IMR-90 (cell line): Measurements from ENCODE around the gene DYNC1LI2. TPM values are rescaled to one million over a fixed set of nuclear protein-coding genes. Genes with fewer than 3 reads are reported as not detected.

Experiments used
- ATAC-seq: fragments of 200-7000 bp; cut with Tn5 transposase; 2 replicates; pipeline ENCODE4 v1.9.1; 2020; ENCODE audit warnings: low read depth, mild to moderate bottlenecking, moderate library complexity
- BruUV-seq: library from RNA; stranded (reverse); fragments of 400-500 nt; replicated peaks from 2 replicates; lab custom pipeline; 2021; lab: Mats Ljungman, UMichigan
- CTCF ChIA-PET: fragments of 300-600 bp; formaldehyde crosslinking; extraction: SDS; loops from one replicate; lab custom pipeline; 2021; ENCODE audit warnings: antibody characterized with exemption; lab: Yijun Ruan, JAX
- POLR2A ChIA-PET: fragments of 300-600 bp; sonication (Branson Sonifier 250); formaldehyde crosslinking; loops from one replicate; lab custom pipeline; 2022; ENCODE audit warnings: antibody characterized with exemption; ENCODE audit not compliant: unreplicated experiment; lab: Charles Lee
- DNase-seq: peaks from one replicate; pipeline ENCODE4 v3.0.0; 2013
- H2AFZ ChIP-seq: replicated peaks from 2 replicates; pipeline ENCODE3; 2013; ENCODE audit warnings: low read length, mild to moderate bottlenecking; ENCODE audit not compliant: poor library complexity
- H2AK5ac ChIP-seq: 2 replicates; pipeline ENCODE4 v1.6.1; 2013; ENCODE audit warnings: low read depth, low read length, inconsistent platforms
- H2AK9ac ChIP-seq: replicated peaks from 2 replicates; pipeline ENCODE3; 2013; ENCODE audit warnings: mild to moderate bottlenecking, low read depth, low read length, moderate library complexity; ENCODE audit not compliant: poor library complexity
- H2BK120ac ChIP-seq: 2 replicates; pipeline ENCODE4 v1.6.1; 2013; ENCODE audit warnings: low read depth, low read length, inconsistent platforms
- H2BK15ac ChIP-seq: 3 replicates; pipeline ENCODE4 v1.6.1; 2013; ENCODE audit warnings: low read depth, low read length, inconsistent platforms
- H2BK20ac ChIP-seq: 2 replicates; pipeline ENCODE4 v1.6.1; 2013; ENCODE audit warnings: low read depth, mild to moderate bottlenecking, inconsistent platforms, low read length, moderate library complexity
- H2BK5ac ChIP-seq: 2 replicates; pipeline ENCODE4 v1.6.1; 2013; ENCODE audit warnings: mild to moderate bottlenecking, low read depth, low read length, inconsistent platforms; ENCODE audit not compliant: poor library complexity, severe bottlenecking
- H3K14ac ChIP-seq: replicated peaks from 2 replicates; pipeline ENCODE4 v1.6.1; 2013; ENCODE audit warnings: low read depth, low read length, inconsistent platforms
- H3K18ac ChIP-seq: 2 replicates; pipeline ENCODE4 v1.6.1; 2013; ENCODE audit warnings: low read depth, low read length, control low read depth
- H3K23ac ChIP-seq: 2 replicates; pipeline ENCODE4 v1.6.1; 2013; ENCODE audit warnings: low read depth, low read length, inconsistent platforms
- H3K27ac ChIP-seq: 2 replicates; pipeline ENCODE4 v1.5.1; 2013; ENCODE audit warnings: mild to moderate bottlenecking, control low read depth, low read length; ENCODE audit not compliant: insufficient read depth
- H3K27me3 ChIP-seq: 2 replicates; pipeline ENCODE4 v1.6.1; 2013; ENCODE audit warnings: low read length; ENCODE audit not compliant: control insufficient read depth, insufficient read depth
- H3K36me3 ChIP-seq: 2 replicates; pipeline ENCODE4 v1.6.1; 2013; ENCODE audit warnings: low read length, mixed read lengths; ENCODE audit not compliant: control insufficient read depth, insufficient read depth
- H3K4ac ChIP-seq: 2 replicates; pipeline ENCODE4 v1.6.1; 2013; ENCODE audit warnings: low read depth, low read length, inconsistent platforms
- H3K4me1 ChIP-seq: 2 replicates; pipeline ENCODE4 v1.6.1; 2013; ENCODE audit warnings: low read length, mixed read lengths; ENCODE audit not compliant: control insufficient read depth, insufficient read depth
- H3K4me2 ChIP-seq: 2 replicates; pipeline ENCODE4 v1.6.1; 2013; ENCODE audit warnings: low read depth, mild to moderate bottlenecking, control low read depth, low read length, moderate library complexity
- H3K4me3 ChIP-seq: 2 replicates; pipeline ENCODE4 v1.5.1; 2013; ENCODE audit warnings: low read depth, mild to moderate bottlenecking, control low read depth, low read length, moderate library complexity; ENCODE audit not compliant: insufficient read depth
- H3K56ac ChIP-seq: 2 replicates; pipeline ENCODE4 v1.6.1; 2013; ENCODE audit warnings: low read length, inconsistent platforms; ENCODE audit not compliant: insufficient read depth; ENCODE audit errors: extremely low read depth
- H3K79me1 ChIP-seq, 2 experiments: 2 replicates each; pipeline ENCODE4 v1.6.1; 2013; ENCODE audit warnings: low read length in 2 of 2, inconsistent platforms in 1 of 2, low read depth in 1 of 2
- H3K9ac ChIP-seq: 2 replicates; pipeline ENCODE4 v1.6.1; 2013; ENCODE audit warnings: low read depth, low read length, control low read depth
- H3K9me1 ChIP-seq: 2 replicates; pipeline ENCODE4 v1.6.1; 2013; ENCODE audit warnings: low read length, inconsistent platforms; ENCODE audit not compliant: insufficient read depth
- H3K9me3 ChIP-seq: 2 replicates; pipeline ENCODE4 v1.6.1; 2013; ENCODE audit warnings: low read length; ENCODE audit not compliant: control insufficient read depth, insufficient read depth
- H4K20me1 ChIP-seq: 2 replicates; pipeline ENCODE4 v1.6.1; 2013; ENCODE audit warnings: low read length, inconsistent platforms; ENCODE audit not compliant: insufficient read depth
- H4K5ac ChIP-seq: 2 replicates; pipeline ENCODE4 v1.6.1; 2013; ENCODE audit warnings: mild to moderate bottlenecking, low read depth, low read length, control low read depth
- H4K8ac ChIP-seq, 2 experiments: 2 replicates each; pipeline ENCODE4 v1.6.1; 2013; ENCODE audit warnings: low read depth in 2 of 2, low read length in 2 of 2, control low read depth in 1 of 2, inconsistent platforms in 1 of 2
- H4K91ac ChIP-seq: 2 replicates; pipeline ENCODE4 v1.6.1; 2013; ENCODE audit warnings: low read depth, low read length, inconsistent platforms; ENCODE audit not compliant: insufficient read depth
- BHLHE40 ChIP-seq: fragments of 150-350 bp; IDR thresholded peaks from 2 replicates; pipeline ENCODE4 v1.6.1; 2016; ENCODE audit warnings: mild to moderate bottlenecking, low read depth, low read length
- CEBPB ChIP-seq: IDR thresholded peaks from 2 replicates; pipeline ENCODE4 v1.6.1; 2012; ENCODE audit warnings: low read depth, low read length, improper control_type of control experiment
- CHD1 ChIP-seq: IDR thresholded peaks from 2 replicates; pipeline ENCODE4 v1.6.1; 2012; ENCODE audit warnings: low read depth, low read length, improper control_type of control experiment
- CTCF ChIP-seq: conservative IDR thresholded peaks from 2 replicates; pipeline ENCODE4 v1.5.1; 2012; ENCODE audit warnings: mild to moderate bottlenecking, low read depth, low read length, improper control_type of control experiment
- ELK1 ChIP-seq: fragments of 150-350 bp; IDR thresholded peaks from 2 replicates; pipeline ENCODE4 v1.6.1; 2016; ENCODE audit warnings: low read depth, mild to moderate bottlenecking, low read length, moderate library complexity, borderline replicate concordance
- MAFK ChIP-seq: IDR thresholded peaks from 2 replicates; pipeline ENCODE4 v1.6.1; 2012; ENCODE audit warnings: low read depth, low read length, improper control_type of control experiment
- MAZ ChIP-seq: IDR thresholded peaks from 2 replicates; pipeline ENCODE4 v1.6.1; 2012; ENCODE audit warnings: low read depth, mild to moderate bottlenecking, low read length, improper control_type of control experiment, moderate library complexity, borderline replicate concordance
- MXI1 ChIP-seq: IDR thresholded peaks from 2 replicates; pipeline ENCODE4 v1.6.1; 2012; ENCODE audit warnings: low read depth, mild to moderate bottlenecking, low read length, moderate library complexity, borderline replicate concordance
- POLR2A ChIP-seq: IDR thresholded peaks from 2 replicates; pipeline ENCODE4 v1.6.1; 2012; ENCODE audit warnings: mild to moderate bottlenecking, low read depth, low read length
- RFX5 ChIP-seq: IDR thresholded peaks from 2 replicates; pipeline ENCODE4 v1.8.0; 2012; ENCODE audit warnings: low read depth, mild to moderate bottlenecking, low read length, moderate library complexity
- WGBS, 2 experiments: methylation state at CpG; one replicate each; pipeline versions ENCODE4 v1.1.5 to v1.1.7; 2013; ENCODE audit warnings: missing lambda C conversion rate in 2 of 2; ENCODE audit not compliant: insufficient read length in 1 of 2; ENCODE audit errors: extremely low coverage in 2 of 2; 5-methylcytosine and 5-hydroxymethylcytosine counted together
- dilution Hi-C: fragments of 300-500 bp; cut with HindIII; formaldehyde crosslinking; loops from one replicate; pipeline ENCODE4 v1.14.3; 2018; ENCODE audit warnings: low sequenced_read_pairs; ENCODE audit not compliant: unreplicated experiment
- in situ Hi-C: fragments of 300-500 bp; cut with MboI; formaldehyde crosslinking; loops from 3 replicates; pipeline ENCODE4 v1.14.3; 2019; ENCODE audit warnings: low sequenced_read_pairs, inconsistent platforms, mixed read lengths
- intact Hi-C: fragments of 100-400 bp; cut with micrococcal nuclease; formaldehyde crosslinking; loops from 2 replicates; pipeline ENCODE4 v1.10.0; 2022
- polyA plus RNA-seq, 3 experiments: library from polyadenylated mRNA; depleted of rRNA; stranded (reverse); fragments of >200 nt; gene quantifications; 2 replicates each; pipeline ENCODE4 v1.2.3, GENCODE V29; 2012; ENCODE audit warnings: low replicate concordance in 1 of 3
- total RNA-seq: library from RNA; depleted of rRNA; stranded (reverse); fragments of >200 nt; gene quantifications from 2 replicates; pipeline ENCODE4 v1.2.3, GENCODE V29; 2012

The DYNC1LI2 gene
- total and polyA plus RNA-seq, 2 of the 4 experiments (the other 2 are of a cell fraction), result 65.3 to 88.4 TPM

- H4K20me1 ChIP-seq, result no peaks in the 10 kb centered on the region
- no TSS peak for BruUV-seq
- peak overlapping the region; percentile 98 for H3K4me3 ChIP-seq
- intact Hi-C loops, result no loop called here
- 0 out of 2 replicates have a peak overlapping the region, but pooled peaks have one; percentile 23 for H2AK5ac ChIP-seq
- no peaks in the 10 kb centered on the region for H3K36me3 ChIP-seq
- no peaks in the 10 kb centered on the region for H3K9me3 ChIP-seq
- peaks cover 13% of the 10 kb centered on the region; the same call in 1 of the 2 replicates for H3K27me3 ChIP-seq
- peak overlapping the region; percentile 95 for H3K4me2 ChIP-seq
- peak overlapping the region; percentile 15; the same call in 1 of the 2 replicates for H3K4ac ChIP-seq
- H3K56ac ChIP-seq, result no peak overlapping the region
- no peaks in the 10 kb centered on the region for H3K9me1 ChIP-seq
- H3K27ac ChIP-seq, result no peak overlapping the region; the same call in 1 of the 2 replicates
- peaks cover 6 to 12% of the 10 kb centered on the region in 2 experiments; a peak in 3 of 4 replicates for H3K79me1 ChIP-seq
- no peak overlapping the region for H3K18ac ChIP-seq
- H2BK20ac ChIP-seq, result no peak overlapping the region
- H2AK9ac ChIP-seq, result peak overlapping the region; percentile 81
- no peak overlapping the region; the same call in 1 of the 2 replicates for H4K91ac ChIP-seq
- H3K14ac ChIP-seq, result no peak overlapping the region
- H4K5ac ChIP-seq, result peak overlapping the region; percentile 35; the same call in 1 of the 2 replicates
- dilution Hi-C loops, result no loop called here
- TF ChIP-seq CEBPB (no peak), CHD1 (no peak), BHLHE40 (no peak), ELK1 (no peak), RFX5 (no peak), MAZ (no peak), MXI1 (no peak), POLR2A (no peak), CTCF (no peak), MAFK (no peak)
- CTCF ChIA-PET, result interaction anchor here (1.5 kb wide), 1 partner anchor 45 kb away, joined by 6 read pairs; no protein-coding TSS in a partner anchor
- H4K8ac ChIP-seq, result peak overlapping the region; percentile 19 to 57; a peak in 2 of 4 replicates
- H3K23ac ChIP-seq, result peak overlapping the region; percentile 33; the same call in 1 of the 2 replicates
- ATAC-seq (peak; percentile 69), DNase-seq (no peak)
- peak overlapping the region; percentile 83 for H2AFZ ChIP-seq
- POLR2A ChIA-PET, result no interaction called here
- H3K9ac ChIP-seq, result peak overlapping the region; percentile 64
- WGBS, 2 experiments, result 6% methylated on average over 44 of the region's 91 CpGs; no CpG with 5 or more reads in 1 of the 2 experiments
- H2BK120ac ChIP-seq, result no peak overlapping the region
- H2BK5ac ChIP-seq, result no peak overlapping the region
- no peak overlapping the region for H2BK15ac ChIP-seq
- in situ Hi-C loops, result no loop called here
- peaks cover 5% of the 10 kb centered on the region; the same call in 1 of the 2 replicates for H3K4me1 ChIP-seq
Observed at GRCh38 chr16:66695935-66696668, 55.3 kb downstream of the DYNC1LI2 start.
